Endodermal cell (in vitro differentiated cells): ENCODE results near the gene L1CAM. TPM values are rescaled to one million over a fixed set of nuclear protein-coding genes. Genes with fewer than 3 reads are reported as not detected.

Experiments
- DNase-seq: peaks from one replicate; pipeline ENCODE4 v3.0.0-alpha.2; 2017
- H3K27ac ChIP-seq: 2 replicates; pipeline ENCODE4 v1.5.1; 2013; ENCODE audit warnings: mild to moderate bottlenecking, low read depth, low read length, moderate library complexity
- H3K27me3 ChIP-seq: 2 replicates; pipeline ENCODE4 v1.6.1; 2013; ENCODE audit warnings: mild to moderate bottlenecking, low read length, moderate library complexity; ENCODE audit not compliant: insufficient read depth, control insufficient read depth, poor library complexity, severe bottlenecking
- H3K36me3 ChIP-seq: 2 replicates; pipeline ENCODE4 v1.7.0; 2013; ENCODE audit warnings: mild to moderate bottlenecking, low read length, moderate library complexity; ENCODE audit not compliant: control insufficient read depth, insufficient read depth
- H3K4me1 ChIP-seq: one replicate; pipeline ENCODE4 v1.7.0; 2013; ENCODE audit warnings: low read length; ENCODE audit not compliant: control insufficient read depth, insufficient read depth
- H3K4me3 ChIP-seq: 2 replicates; pipeline ENCODE4 v1.5.1; 2013; ENCODE audit warnings: mild to moderate bottlenecking, low read length, moderate library complexity
- H3K9ac ChIP-seq: 2 replicates; pipeline ENCODE4 v1.6.1; 2013; ENCODE audit warnings: mild to moderate bottlenecking, low read length, moderate library complexity; ENCODE audit not compliant: poor library complexity, severe bottlenecking; ENCODE audit errors: extremely low read depth
- H3K9me3 ChIP-seq: 2 replicates; pipeline ENCODE4 v1.6.1; 2013; ENCODE audit warnings: mild to moderate bottlenecking, low read length, moderate library complexity; ENCODE audit not compliant: control insufficient read depth
- H3K27ac Mint-ChIP-seq: 2 replicates; pipeline ENCODE4 v1.8.0; 2020; ENCODE audit warnings: mixed read lengths
- H3K27me3 Mint-ChIP-seq: 2 replicates; pipeline ENCODE4 v1.8.0; 2021; ENCODE audit warnings: mild to moderate bottlenecking, mixed read lengths; ENCODE audit not compliant: insufficient read depth
- H3K36me3 Mint-ChIP-seq: 2 replicates; pipeline ENCODE4 v1.8.0; 2020; ENCODE audit warnings: low read depth, mixed read lengths
- H3K4me1 Mint-ChIP-seq: 2 replicates; pipeline ENCODE4 v1.8.0; 2020; ENCODE audit warnings: mixed read lengths
- H3K4me3 Mint-ChIP-seq: 2 replicates; pipeline ENCODE4 v1.8.0; 2020; ENCODE audit warnings: mild to moderate bottlenecking, moderate library complexity, mixed read lengths
- H3K9me3 Mint-ChIP-seq: 2 replicates; pipeline ENCODE4 v1.8.0; 2020; ENCODE audit warnings: mild to moderate bottlenecking, mixed read lengths
- WGBS, 2 experiments: methylation state at CpG; one replicate each; pipeline versions ENCODE4 v1.1.5 to v1.1.7; 2013; ENCODE audit warnings: missing lambda C conversion rate in 2 of 2, mixed read lengths in 1 of 2; ENCODE audit not compliant: insufficient coverage in 1 of 2, insufficient read length in 1 of 2; 5-methylcytosine and 5-hydroxymethylcytosine counted together
- total RNA-seq, 2 donors: library from RNA; stranded (reverse); fragmentation: NEBNext Ultra II Directional in 1 of 2; extraction: Animal tissue kit (Norgen Biotek cat#: 25700) in 1 of 2; gene quantifications; 2 replicates in 1 of 2; 3 replicates in 1 of 2; pipeline ENCODE4 v1.2.1, GENCODE V29; 2021
- TF ChIP-seq, protein P1 (sequence below): fragments of 200-600 bp; sonication (generic); conservative IDR thresholded peaks from 2 replicates; pipeline ENCODE4 v1.5.0; 2021; ENCODE audit warnings: antibody characterized with exemption, mild to moderate bottlenecking

L1CAM gene
- total RNA-seq, 2 donors from 2014 or later, result 7.5 to 29.0 TPM

DNA sequence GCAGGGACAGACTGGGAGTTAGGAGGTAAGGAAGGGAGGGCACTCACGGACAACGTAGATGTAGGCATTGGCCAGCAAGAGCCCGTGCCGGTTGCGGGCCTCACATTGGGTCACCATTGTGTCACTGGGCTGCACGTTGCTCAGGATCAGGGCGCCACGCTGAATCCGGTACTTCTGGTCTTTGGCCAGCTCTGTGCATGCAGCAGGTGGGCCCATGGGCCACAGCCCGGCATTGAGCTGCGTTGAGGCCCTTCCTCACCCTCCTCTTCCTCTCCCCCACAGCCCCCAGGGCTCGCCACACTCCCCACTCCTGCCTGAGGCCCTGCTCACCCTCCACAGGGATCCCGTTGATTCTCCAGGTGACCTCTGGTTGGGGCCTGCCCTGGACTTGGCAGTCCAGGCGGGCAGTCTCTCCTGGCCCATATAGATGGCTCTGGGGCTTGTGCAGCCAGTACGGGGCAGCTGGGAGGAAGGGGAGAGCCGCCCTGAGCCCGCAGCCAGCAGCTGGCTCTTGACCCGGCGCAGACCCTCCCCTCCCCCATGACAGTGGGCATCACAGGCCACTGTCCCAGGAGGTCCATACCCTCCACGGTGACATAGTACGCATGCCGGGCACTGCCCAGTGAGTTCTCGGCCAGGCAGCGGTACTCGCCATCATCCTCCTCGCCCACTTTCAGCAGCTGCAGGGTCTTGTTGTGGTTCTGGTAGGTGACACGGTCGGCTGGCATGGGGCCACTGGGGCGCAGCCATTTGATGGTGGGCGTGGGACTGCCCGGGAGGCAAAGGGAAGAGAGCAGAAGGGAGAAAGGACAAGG is 16.3 kb downstream of the L1CAM start:
- Histone ChIP-seq H3K9ac (no peak overlapping the region), H3K27ac (no peak overlapping the region), H3K4me3 (no peak overlapping the region), H3K4me1 (no peaks in the 10 kb centered on the region), H3K27me3 (no peaks in the 10 kb centered on the region), H3K36me3 (no peaks in the 10 kb centered on the region), H3K9me3 (no peaks in the 10 kb centered on the region)
- WGBS, 2 experiments, result 90 to 93% methylated on average over 2 to 23 of the region's 31 CpGs
- H3K36me3 Mint-ChIP-seq, result peaks cover 11% of the 10 kb centered on the region
- peaks cover 74% of the 10 kb centered on the region for H3K9me3 Mint-ChIP-seq
- DNase-seq, result no peak
- peaks cover 3% of the 10 kb centered on the region for H3K4me1 Mint-ChIP-seq
- no peak overlapping the region for H3K4me3 Mint-ChIP-seq
- H3K27me3 Mint-ChIP-seq, result no peaks in the 10 kb centered on the region
- TF ChIP-seq, protein P1, sequence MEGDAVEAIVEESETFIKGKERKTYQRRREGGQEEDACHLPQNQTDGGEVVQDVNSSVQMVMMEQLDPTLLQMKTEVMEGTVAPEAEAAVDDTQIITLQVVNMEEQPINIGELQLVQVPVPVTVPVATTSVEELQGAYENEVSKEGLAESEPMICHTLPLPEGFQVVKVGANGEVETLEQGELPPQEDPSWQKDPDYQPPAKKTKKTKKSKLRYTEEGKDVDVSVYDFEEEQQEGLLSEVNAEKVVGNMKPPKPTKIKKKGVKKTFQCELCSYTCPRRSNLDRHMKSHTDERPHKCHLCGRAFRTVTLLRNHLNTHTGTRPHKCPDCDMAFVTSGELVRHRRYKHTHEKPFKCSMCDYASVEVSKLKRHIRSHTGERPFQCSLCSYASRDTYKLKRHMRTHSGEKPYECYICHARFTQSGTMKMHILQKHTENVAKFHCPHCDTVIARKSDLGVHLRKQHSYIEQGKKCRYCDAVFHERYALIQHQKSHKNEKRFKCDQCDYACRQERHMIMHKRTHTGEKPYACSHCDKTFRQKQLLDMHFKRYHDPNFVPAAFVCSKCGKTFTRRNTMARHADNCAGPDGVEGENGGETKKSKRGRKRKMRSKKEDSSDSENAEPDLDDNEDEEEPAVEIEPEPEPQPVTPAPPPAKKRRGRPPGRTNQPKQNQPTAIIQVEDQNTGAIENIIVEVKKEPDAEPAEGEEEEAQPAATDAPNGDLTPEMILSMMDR, result no peak
- no peak overlapping the region for H3K27ac Mint-ChIP-seq

DNA sequence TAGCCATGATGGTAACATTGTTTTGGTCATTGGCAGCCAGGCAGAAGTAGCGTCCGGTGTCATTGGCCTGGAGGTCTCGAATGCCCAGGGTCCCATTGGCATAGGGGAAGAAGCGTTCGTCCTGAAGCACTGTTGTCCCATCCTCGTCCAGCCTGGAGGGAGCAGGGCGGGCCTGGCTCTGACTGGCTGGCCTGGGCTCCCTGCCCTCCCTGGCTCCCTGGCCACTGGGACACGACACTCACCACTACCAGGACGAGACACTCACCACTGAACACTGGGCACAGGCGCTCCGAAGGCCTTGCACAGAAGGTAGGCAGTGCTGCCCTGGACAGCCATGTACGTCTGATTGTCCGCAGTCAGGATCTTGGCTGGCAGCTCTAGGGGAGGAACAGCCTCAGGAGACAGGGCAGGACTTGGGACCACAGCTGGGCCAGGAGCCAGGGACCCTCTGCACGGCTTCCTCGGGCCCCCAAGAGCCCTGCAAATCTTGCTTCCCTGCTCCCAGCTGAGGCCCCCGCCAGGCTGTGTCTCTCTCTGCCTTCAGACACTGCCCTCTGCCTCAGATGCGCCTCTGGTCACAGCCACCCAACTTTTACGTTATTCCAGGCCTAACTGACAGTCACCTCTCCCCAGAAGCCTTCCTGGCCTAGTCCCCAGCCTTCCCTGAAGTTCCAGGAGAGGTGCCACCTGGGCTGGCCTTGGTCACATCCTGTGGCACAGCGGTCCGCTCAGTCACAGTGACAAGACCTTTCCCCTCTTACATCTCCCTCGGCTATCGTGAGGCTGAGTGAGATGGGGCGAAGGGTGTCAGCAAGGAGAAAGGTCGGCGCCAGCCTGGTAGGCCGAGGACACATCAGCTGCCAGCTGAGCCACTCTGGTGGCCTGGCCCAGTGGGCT is 17.1 kb downstream of the L1CAM start:
- Histone ChIP-seq H3K4me3 (no peak overlapping the region), H3K27me3 (no peaks in the 10 kb centered on the region), H3K27ac (no peak overlapping the region), H3K36me3 (no peaks in the 10 kb centered on the region), H3K9ac (no peak overlapping the region), H3K4me1 (no peaks in the 10 kb centered on the region), H3K9me3 (no peaks in the 10 kb centered on the region)
- no peak overlapping the region for H3K4me3 Mint-ChIP-seq
- H3K4me1 Mint-ChIP-seq, result peaks cover 3% of the 10 kb centered on the region
- 84 to 92% methylated on average over 5 to 26 of the region's 26 CpGs for WGBS, 2 experiments
- peaks cover 74% of the 10 kb centered on the region for H3K9me3 Mint-ChIP-seq
- H3K27ac Mint-ChIP-seq, result no peak overlapping the region
- H3K27me3 Mint-ChIP-seq, result no peaks in the 10 kb centered on the region
- TF ChIP-seq, protein P1, result no peak
- no peak for DNase-seq
- H3K36me3 Mint-ChIP-seq, result peaks cover 11% of the 10 kb centered on the region

DNA sequence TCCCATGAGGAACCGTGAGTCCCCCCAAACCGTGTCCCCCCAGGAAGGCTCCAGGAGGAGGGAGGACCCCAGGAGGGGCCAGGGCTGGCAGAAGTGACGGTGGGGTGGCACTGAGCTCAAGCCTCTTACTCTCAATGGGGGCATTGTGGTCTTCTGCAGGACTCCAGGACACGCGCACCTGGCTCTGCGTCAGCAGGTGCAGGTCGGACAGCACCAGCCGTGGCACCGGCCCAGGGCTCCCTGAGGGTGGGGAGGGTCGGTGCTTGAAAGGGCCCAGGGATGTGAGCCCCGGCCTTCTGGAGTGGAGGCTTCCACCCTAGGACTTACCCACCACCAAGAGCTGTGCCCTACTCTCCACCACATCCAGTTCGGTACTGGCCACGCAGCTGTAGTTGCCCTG is 18.3 kb downstream of the L1CAM start:
- Histone ChIP-seq H3K4me1 (no peaks in the 10 kb centered on the region), H3K27me3 (no peaks in the 10 kb centered on the region), H3K4me3 (no peak overlapping the region), H3K36me3 (no peaks in the 10 kb centered on the region), H3K27ac (no peak overlapping the region), H3K9me3 (no peaks in the 10 kb centered on the region), H3K9ac (no peak overlapping the region)
- TF ChIP-seq, protein P1, result no peak
- Mint-ChIP-seq H3K36me3 (peaks cover 15% of the 10 kb centered on the region), H3K4me1 (peaks cover 2% of the 10 kb centered on the region), H3K27me3 (no peaks in the 10 kb centered on the region), H3K27ac (no peak overlapping the region), H3K9me3 (peaks cover 77% of the 10 kb centered on the region), H3K4me3 (no peak overlapping the region)
- 93 to 95% methylated on average over 3 to 12 of the region's 13 CpGs for WGBS, 2 experiments
- DNase-seq, result no peak
